NCI-H1694 treated with DMSO at 0.1 percent for 48 hours (cell line): Measurements from ENCODE around the gene GRIK1.

Source experiments
- DNase-seq: peaks from one replicate; lab custom pipeline; 2025; lab: John Stamatoyannopoulos, UW

Gene GRIK1

GRCh38 chr21:29529139-29529538, 410.7 kb downstream of the GRIK1 start:
- no peak for DNase-seq

DNA sequence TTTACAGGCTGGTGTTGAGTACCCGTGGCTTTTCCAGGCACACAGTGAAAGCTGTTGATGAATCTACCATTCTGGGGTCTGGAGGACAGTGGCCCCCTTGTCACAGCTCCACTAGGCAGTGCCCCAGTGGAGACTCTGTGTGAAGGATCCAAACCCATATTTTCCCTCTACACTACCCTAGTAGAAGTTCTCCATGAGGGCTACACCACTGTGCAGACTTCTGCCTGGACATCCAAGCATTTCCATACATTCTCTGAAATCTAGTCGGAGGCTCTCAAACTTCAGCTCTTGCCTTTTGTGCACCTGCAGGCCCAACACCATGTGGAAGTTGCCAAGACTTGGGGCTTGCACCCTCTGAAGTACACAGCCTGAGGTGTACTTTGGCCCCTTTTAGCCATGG, 413.3 kb downstream of the GRIK1 start:
- no peak for DNase-seq

- DNase-seq, result no peak
Measured at GRCh38 chr21:29524055-29524454, 415.7 kb downstream of the GRIK1 start.

- no peak for DNase-seq
Measured at GRCh38 chr21:29523646-29524045, 416.1 kb downstream of the GRIK1 start.

DNA sequence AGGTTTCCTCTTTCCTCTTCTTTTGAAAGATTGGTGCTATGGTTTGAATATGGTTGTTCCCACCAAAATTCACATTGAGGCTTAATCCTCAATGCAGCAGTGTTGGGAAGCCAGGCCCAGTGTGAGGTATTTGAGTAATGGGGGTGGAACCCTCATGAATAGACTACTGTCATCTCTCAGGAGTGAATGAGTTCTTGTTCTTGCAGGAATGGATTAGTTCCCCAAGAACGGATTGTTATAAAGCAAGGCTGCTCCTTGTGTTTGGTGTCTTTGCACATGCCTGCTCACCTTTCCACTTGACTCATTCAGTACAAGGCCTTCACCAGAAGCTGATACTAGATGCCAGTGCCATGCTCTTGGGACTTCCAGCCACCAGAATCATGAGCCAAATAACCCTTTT, 417.9 kb downstream of the GRIK1 start:
- DNase-seq, result no peak

DNA sequence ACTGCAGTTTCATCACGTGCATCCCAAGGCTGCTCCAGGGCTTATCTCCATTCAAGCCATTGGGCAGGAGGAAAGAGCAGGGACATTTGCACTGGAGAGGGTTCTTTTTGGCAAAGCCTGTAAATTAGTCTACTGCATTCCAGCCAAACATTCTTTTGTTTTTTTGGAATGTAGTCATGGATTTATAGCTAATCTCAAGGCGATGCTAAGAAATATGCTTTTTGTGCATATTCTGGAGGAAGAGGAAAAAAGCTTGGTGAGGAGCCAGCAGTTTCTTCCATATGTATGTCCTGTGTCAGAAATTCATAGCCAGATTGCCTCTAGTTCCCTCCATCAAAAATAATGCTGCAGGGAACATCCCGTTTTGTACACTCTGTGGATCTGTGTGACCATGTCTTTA, 419.6 kb downstream of the GRIK1 start:
- no peak for DNase-seq

DNA sequence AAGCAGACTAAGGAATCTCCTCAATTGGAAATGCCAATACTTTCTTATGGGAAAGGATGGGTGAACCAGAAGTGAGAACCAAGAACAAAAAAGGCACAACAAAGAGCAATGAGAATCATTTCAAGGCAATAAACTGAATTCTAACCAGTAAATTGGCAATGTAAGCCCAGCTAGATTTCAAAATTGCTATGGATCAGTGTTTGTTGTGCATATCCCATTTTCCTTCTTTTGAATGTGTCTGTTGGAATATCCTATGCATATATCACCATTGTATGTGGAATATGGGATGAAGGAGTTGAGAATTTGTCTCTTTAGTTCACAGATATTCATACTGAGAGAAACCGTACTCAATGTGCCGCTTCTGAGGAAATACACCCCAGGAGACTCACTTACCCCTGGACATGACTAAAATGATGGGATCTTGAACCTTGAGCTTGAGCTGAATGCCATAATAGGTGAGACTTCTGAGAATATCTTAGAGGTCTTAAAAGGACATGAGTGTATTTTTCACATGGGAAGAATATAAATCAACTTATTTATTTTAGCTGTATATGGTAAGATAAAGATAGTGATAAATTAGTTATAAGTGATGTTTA, 425.0 kb downstream of the GRIK1 start:
- no peak for DNase-seq

GRCh38 chr21:29513535-29513934, 426.3 kb downstream of the GRIK1 start:
- DNase-seq, result no peak

DNA sequence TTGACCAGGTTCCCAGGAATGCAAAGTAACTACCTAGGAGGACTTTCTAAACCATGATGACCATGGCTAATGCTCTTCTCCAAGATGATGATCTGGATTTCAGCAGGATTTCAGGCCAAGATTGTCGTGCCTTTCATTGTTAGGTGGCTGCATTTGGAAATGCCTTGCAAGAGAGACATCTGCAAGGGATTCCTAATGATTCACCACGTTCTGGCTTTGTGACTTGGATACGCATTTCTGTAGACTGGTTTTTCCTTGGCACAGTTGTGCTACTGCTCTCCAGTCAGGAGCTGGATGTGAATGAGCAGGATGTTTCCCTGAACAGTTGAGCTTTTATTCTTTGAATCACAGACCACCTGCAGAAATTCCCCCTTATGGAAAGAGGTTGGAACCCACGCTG, 428.7 kb downstream of the GRIK1 start:
- no peak for DNase-seq

DNA sequence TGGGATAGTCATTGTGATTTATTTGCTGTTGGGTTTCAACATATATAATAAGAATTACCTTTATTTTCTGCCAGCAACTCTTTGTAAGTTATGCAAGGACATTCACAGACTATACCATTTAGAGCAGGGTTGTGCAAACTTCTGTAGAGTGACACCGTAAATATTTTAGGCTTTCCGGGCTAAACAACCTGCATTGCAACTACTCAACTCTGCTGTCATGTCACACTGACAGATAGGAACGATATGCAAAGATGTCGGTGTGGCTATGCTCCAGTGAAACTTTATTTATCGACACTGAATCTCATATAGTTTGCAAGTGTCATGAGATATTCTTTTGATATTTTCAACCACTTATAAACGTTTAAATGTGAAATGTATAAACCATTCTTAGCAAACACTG, 430.7 kb downstream of the GRIK1 start:
- DNase-seq, result no peak

DNA sequence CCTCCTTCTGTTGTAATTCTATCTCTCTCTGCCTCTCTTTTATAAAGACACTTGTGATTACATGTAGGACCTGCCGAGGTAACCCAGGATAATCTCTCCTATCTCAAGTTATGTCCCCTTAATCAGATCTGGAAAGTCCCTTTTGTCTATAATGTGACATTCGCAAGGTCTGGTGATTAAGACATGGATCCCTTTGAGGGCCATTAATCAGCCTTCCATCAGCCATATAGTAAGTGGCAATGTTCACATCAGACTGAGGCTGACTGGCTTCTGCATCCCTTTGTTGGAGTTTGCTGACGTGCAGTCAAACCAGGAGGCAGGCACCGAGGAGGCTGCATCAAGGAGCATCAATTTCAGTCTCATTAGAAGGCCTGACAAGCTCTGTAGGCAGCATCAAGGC, 431.5 kb downstream of the GRIK1 start:
- DNase-seq, result no peak

DNA sequence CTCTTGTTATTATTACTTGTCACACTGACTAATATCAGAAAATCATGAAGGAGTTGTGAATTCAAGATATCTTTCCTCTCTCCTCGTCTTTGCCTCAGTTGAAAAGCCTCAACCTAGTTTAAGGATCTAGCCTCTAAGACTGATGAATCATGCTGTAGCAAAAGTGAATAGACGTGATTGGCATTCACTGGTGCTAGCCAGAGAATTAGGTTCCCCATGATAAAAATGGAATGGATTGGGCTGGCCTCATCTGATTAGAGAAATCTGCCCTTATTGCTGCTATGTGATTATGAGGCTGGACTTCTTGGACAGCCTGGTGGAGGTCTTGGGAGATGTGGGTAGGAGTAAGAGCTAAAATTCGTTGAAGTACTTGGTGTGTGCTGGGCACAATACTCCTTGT, 432.8 kb downstream of the GRIK1 start:
- DNase-seq, result no peak

- DNase-seq, result no peak
Measured at GRCh38 chr21:29506214-29506613, 433.6 kb downstream of the GRIK1 start.

- DNase-seq, result no peak
Measured at GRCh38 chr21:29504751-29505321, 435.0 kb downstream of the GRIK1 start.

GRCh38 chr21:29501451-29501850, 438.3 kb downstream of the GRIK1 start:
- DNase-seq, result no peak

DNA sequence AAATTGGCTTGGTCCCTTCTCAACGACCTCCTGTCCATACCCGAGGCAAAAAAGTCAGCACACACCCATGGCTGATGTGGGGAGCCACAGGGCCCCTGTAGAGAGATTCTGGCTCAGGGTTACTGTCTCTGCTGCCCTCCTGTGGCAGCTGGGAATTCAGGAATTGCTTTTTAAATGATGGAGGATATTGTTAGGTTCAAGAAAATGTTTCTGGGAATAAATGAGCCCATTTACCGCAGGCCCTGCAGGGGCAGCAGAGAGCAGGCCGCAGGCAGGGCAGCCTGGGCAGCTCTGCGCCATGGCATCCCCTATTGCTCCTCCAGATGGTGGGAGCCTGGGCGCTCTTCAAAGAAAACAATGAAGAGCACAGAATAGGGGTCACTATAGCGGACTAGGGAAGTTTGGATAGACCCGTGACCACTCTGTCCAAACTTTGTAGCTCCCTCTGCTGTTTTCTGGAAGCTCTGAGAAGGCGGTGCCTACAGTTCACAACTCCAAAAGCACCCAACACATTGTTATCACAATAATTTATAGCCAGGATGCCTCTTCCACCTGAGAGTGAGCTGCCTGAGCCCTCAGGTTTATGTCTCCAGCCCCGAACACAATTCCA, 440.0 kb downstream of the GRIK1 start:
- DNase-seq, result peak; percentile 68

GRCh38 chr21:29499229-29499628, 440.6 kb downstream of the GRIK1 start:
- no peak for DNase-seq

DNA sequence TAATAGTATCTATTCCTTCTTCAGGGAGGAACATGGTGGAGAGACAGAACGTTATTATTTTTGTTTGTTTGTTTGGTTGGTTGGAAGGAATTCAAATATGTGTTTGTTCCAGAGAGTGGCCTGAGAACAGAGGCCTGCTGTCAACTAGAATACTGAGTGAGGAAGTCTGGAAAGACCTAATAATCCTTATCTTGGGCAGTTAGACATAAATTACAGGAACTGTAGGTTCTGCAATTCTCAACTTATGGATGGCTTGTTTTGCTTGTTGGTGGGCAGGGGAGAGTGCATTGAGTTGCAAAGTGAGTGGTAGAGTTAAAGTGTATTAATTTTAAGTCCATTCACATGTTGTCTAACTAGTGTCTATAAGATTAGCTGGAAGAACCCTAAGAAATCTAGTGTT, 443.5 kb downstream of the GRIK1 start:
- no peak for DNase-seq

GRCh38 chr21:29490016-29490415, 449.8 kb downstream of the GRIK1 start:
- DNase-seq, result no peak

DNA sequence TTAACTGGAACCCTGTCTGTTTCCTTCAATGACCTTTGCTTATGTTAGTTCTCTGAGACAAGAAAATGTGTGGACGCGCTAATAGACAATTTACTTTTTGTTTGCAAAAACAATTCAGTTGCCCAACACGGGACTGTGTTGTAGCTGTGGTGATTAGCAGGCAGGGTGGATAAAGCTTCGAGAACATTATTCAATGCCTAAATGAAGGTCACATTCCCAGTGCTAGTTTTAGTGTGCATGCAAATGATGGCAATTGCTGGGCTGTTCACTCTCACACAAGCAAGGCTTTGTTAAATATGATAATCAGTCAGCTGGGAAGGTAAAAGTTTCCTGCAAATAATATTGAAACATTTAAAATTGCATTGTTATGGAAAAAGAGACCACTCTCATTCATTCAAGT, 452.6 kb downstream of the GRIK1 start:
- no peak for DNase-seq
